Uterus (tissue), 4 donors: ENCODE data around the gene WDR91. TPM values are rescaled to one million over a fixed set of nuclear protein-coding genes. Genes with fewer than 3 reads are reported as not detected.

ENCODE experiments used
- DNase-seq, 2 donors: peaks; one replicate each; pipeline ENCODE4 v3.0.0-alpha.2; 2019 to 2020
- H3K27ac ChIP-seq, 2 donors: fragments of 200-600 bp; sonication (generic); 1 replicate in 1 of 2; 2 replicates in 1 of 2; pipeline ENCODE4 v1.5.1; 2016 to 2018
- H3K27me3 ChIP-seq, 2 donors: fragments of 200-600 bp; sonication (generic); one replicate each; pipeline ENCODE4 v1.5.1; 2018 to 2019; ENCODE audit warnings: control low read depth in 1 of 2
- H3K36me3 ChIP-seq, 2 donors: fragments of 200-600 bp; sonication (generic); one replicate each; pipeline ENCODE4 v1.5.1; 2019; ENCODE audit warnings: control low read depth in 1 of 2
- H3K4me1 ChIP-seq, 2 donors: fragments of 200-600 bp; sonication (generic); one replicate each; pipeline ENCODE4 v1.5.1; 2018 to 2019; ENCODE audit warnings: control low read depth in 1 of 2
- H3K4me3 ChIP-seq, 2 donors: fragments of 200-600 bp; sonication (generic); 1 replicate in 1 of 2; 2 replicates in 1 of 2; pipeline ENCODE4 v1.5.1; 2018 to 2019; ENCODE audit warnings: mild to moderate bottlenecking in 1 of 2
- H3K9me3 ChIP-seq, 2 donors: fragments of 200-600 bp; sonication (generic); one replicate each; pipeline ENCODE4 v1.5.1; 2019; ENCODE audit warnings: control low read depth in 1 of 2
- CTCF ChIP-seq, 4 experiments: fragments of 200-600 bp in 2 of 4; fragments of 450-650 bp in 2 of 4; sonication (generic) in 2 of 4; IDR thresholded peaks; one replicate each; pipeline ENCODE4 v1.5.1; 2016 to 2019; ENCODE audit warnings: antibody characterized with exemption in 4 of 4, mild to moderate bottlenecking in 2 of 4, moderate library complexity in 1 of 4
- POLR2A ChIP-seq, 2 donors: fragments of 450-650 bp; IDR thresholded peaks; one replicate each; pipeline ENCODE4 v1.6.1; 2016; ENCODE audit warnings: antibody characterized with exemption in 2 of 2, mild to moderate bottlenecking in 1 of 2, moderate library complexity in 1 of 2
- intact Hi-C: fragments of 100-400 bp; cut with DNase I; formaldehyde crosslinking; loops from one replicate; pipeline ENCODE4 v1.15.1; 2023; ENCODE audit warnings: low total_unique reads
- total RNA-seq, 4 donors: library from RNA; depleted of rRNA in 3 of 4; stranded (reverse); fragments of >200 nt in 3 of 4; gene quantifications; one replicate each; pipeline versions ENCODE4 v1.1.0 to v1.2.4, GENCODE V29; 2014 to 2023
- donor health status: DM: yes; HTN: yes; CAD: no.

WDR91 gene
- total RNA-seq, 4 donors from 2014 or later, result 11.8 to 33.2 (median 17.1) TPM

DNA sequence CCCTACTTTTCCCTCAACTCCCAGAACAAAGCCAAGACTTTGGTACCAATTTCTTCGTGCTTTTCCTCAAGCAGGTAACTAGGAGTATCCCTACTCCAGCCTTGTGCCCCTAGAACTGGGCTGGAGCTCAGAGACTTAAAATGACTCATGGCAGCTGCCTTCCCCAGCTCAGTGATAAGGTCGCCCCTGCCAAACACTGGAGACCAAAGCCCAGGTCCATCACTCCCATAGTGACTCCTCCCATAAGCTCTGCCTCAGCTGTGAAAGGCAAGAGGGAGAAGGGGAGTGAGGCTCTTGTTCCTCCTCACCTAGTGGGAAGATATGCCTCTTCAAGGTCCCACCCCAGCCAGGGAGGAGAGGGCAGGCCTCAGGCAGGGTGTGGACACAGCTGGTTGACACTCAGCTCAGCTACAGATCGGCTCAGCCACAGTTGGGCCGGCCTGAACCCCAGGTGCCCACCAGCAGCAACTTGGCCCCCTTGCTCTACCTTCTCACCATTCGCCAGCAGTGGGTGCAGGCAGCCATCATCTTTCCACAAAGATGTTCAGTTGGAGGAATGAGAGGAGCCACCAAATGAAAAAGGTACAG is 27.0 kb downstream of the WDR91 start:
- Histone ChIP-seq H3K27me3 (no peaks in the 10 kb centered on the region), H3K9me3 (peaks cover 0 to 9% of the 10 kb centered on the region in 2 donors), H3K4me1 (no peaks in the 10 kb centered on the region), H3K4me3 (no peak overlapping the region), H3K27ac (no peak overlapping the region), H3K36me3 (no peaks in the 10 kb centered on the region)
- DNase-seq, result no peak
- intact Hi-C loops, result no loop called here
- TF ChIP-seq POLR2A (IDR thresholded peaks at IDR 0.05) (no peak), CTCF (IDR thresholded peaks at IDR 0.05) (no peak)

DNA sequence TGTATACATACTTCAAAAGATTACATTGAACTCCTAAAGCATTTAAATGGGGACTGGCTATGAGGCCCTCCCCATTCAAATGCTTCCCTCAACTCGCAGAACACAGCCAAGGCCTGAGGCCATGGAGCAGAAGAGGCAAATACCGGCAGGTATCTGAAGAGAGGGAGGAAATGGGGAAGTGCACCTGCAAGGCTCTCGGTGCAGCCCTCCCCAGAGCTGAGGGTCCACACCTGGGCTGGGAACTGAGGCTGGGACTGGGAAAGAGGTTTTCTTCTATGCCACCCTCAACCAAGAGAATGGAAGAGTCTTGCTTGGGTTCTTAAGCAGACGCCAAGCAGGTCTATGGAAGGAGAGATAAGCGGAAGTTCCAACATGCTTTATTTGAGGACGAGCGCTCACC is 27.8 kb downstream of the WDR91 start:
- H3K27ac ChIP-seq, result no peak overlapping the region
- intact Hi-C loops, result no loop called here
- H3K4me1 ChIP-seq, result no peaks in the 10 kb centered on the region
- TF ChIP-seq POLR2A (IDR thresholded peaks at IDR 0.05), result no peak
- TF ChIP-seq CTCF (IDR thresholded peaks at IDR 0.05), result no peak
- no peak for DNase-seq
- peaks cover 0 to 9% of the 10 kb centered on the region in 2 donors for H3K9me3 ChIP-seq
- no peaks in the 10 kb centered on the region for H3K36me3 ChIP-seq
- H3K4me3 ChIP-seq, result no peak overlapping the region
- H3K27me3 ChIP-seq, result no peaks in the 10 kb centered on the region

GRCh38 chr7:135181929-135182678 is 29.2 kb downstream of the WDR91 start:
- intact Hi-C loops, result no loop called here
- no peaks in the 10 kb centered on the region for H3K4me1 ChIP-seq
- no peak overlapping the region for H3K27ac ChIP-seq
- H3K4me3 ChIP-seq, result no peak overlapping the region
- H3K36me3 ChIP-seq, result no peaks in the 10 kb centered on the region
- H3K27me3 ChIP-seq, result no peaks in the 10 kb centered on the region
- TF ChIP-seq POLR2A (IDR thresholded peaks at IDR 0.05), result no peak
- no peak for TF ChIP-seq CTCF (IDR thresholded peaks at IDR 0.05)
- peaks cover 0 to 9% of the 10 kb centered on the region in 2 donors for H3K9me3 ChIP-seq
- DNase-seq, result no peak

GRCh38 chr7:135181261-135181928 is 29.9 kb downstream of the WDR91 start:
- TF ChIP-seq POLR2A (IDR thresholded peaks at IDR 0.05), result no peak
- no peak for TF ChIP-seq CTCF (IDR thresholded peaks at IDR 0.05)
- H3K36me3 ChIP-seq, result no peaks in the 10 kb centered on the region
- intact Hi-C loops, result no loop called here

DNA sequence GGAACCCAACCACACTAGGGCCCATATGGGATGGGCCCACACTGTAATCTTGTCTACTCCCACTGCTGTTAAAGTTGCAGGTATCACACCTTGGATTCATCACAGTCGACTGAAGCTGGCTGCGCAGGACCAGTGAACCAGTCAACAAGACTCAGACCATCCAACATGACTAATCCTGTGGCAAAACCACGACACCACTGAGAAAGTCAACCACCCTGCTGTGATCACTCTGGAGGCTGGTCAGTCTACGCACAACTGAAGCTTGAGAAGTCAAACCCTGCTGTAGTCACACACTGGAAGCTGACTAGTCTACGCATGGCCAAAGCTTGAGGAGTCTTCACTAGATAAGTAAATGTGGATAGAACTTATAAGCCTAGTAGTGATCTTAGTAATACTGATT is 31.2 kb downstream of the WDR91 start:
- H3K36me3 ChIP-seq, result no peaks in the 10 kb centered on the region

More at GRCh38 chr7:135181261-135181928, 29.9 kb downstream of the WDR91 start:
- Histone ChIP-seq H3K9me3 (peaks cover 0 to 9% of the 10 kb centered on the region in 2 donors), H3K27me3 (no peaks in the 10 kb centered on the region), H3K4me3 (no peak overlapping the region), H3K27ac (no peak overlapping the region), H3K4me1 (no peaks in the 10 kb centered on the region)
- no peak for DNase-seq

More for the DNA sequence above, 31.2 kb downstream of the WDR91 start:
- Histone ChIP-seq H3K9me3 (peaks cover 0 to 9% of the 10 kb centered on the region in 2 donors), H3K27ac (no peak overlapping the region), H3K27me3 (no peaks in the 10 kb centered on the region), H3K4me1 (no peaks in the 10 kb centered on the region), H3K4me3 (no peak overlapping the region)
- no peak for TF ChIP-seq POLR2A (IDR thresholded peaks at IDR 0.05)
- no peak for TF ChIP-seq CTCF (IDR thresholded peaks at IDR 0.05)
- no peak for DNase-seq
- intact Hi-C loops, result no loop called here
